ENCODE measurements around the gene PEX5L.

DNA sequence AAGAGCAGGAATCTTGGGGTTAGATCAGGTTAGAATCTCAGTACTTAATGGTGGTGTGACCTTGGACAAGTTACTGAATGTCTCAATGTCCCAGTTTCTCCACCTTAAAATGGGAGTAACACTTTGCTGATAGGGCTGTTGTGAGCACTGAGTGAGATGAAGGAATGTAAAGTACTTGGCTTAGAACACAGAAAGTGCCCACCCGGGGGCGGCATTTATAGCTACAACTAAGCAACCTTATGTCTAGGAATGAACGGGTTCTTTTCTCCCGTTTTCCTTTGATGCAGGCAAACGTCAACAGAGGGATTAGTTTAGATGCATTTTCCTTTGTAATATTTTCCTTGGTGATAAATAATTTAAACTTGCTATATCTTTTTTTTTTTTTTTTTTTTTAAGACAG, 207.3 kb downstream of the PEX5L start:
- no peak for TF ChIP-seq REST (IDR thresholded peaks at IDR 0.05; ENCODE audit: insufficient read depth in 1 of 2, low read depth in 2 of 2, low read length in 2 of 2)
- TF ChIP-seq POLR2AphosphoS5 (IDR thresholded peaks at IDR 0.05; ENCODE audit: low read depth, low read length): no peak
- TF ChIP-seq TAF1 (IDR thresholded peaks at IDR 0.05; ENCODE audit: borderline replicate concordance, insufficient read depth, low read length): no peak
- no peak for TF ChIP-seq SIN3A (IDR thresholded peaks at IDR 0.05; ENCODE audit: borderline replicate concordance, insufficient read depth, low read length)
- no peak for TF ChIP-seq FOXP2 (optimal IDR thresholded peaks at IDR 0.05; ENCODE audit: borderline replicate concordance, extremely low read depth, extremely low read length, insufficient read depth)

All from PFSK-1 (cell line).